22Rv1 (cell line): Measurements from ENCODE around the gene LUZP1.

Source experiments
- H3K27ac ChIP-seq: fragments of 450-650 bp; 2 replicates; pipeline ENCODE4 v1.5.1; 2017
- ZFX ChIP-seq: fragments of 450-650 bp; IDR thresholded peaks from 2 replicates; pipeline ENCODE4 v1.6.1; 2017; ENCODE audit warnings: antibody characterized with exemption, borderline replicate concordance
- TF ChIP-seq, protein P1 (sequence below): fragments of 450-650 bp; IDR thresholded peaks from 2 replicates; pipeline ENCODE4 v1.5.1; 2017; ENCODE audit warnings: mild to moderate bottlenecking

LUZP1 gene

GRCh38 chr1:23133587-23133986, 35.1 kb downstream of the LUZP1 start:
- no peak overlapping the region for H3K27ac ChIP-seq
- TF ChIP-seq, protein P1, sequence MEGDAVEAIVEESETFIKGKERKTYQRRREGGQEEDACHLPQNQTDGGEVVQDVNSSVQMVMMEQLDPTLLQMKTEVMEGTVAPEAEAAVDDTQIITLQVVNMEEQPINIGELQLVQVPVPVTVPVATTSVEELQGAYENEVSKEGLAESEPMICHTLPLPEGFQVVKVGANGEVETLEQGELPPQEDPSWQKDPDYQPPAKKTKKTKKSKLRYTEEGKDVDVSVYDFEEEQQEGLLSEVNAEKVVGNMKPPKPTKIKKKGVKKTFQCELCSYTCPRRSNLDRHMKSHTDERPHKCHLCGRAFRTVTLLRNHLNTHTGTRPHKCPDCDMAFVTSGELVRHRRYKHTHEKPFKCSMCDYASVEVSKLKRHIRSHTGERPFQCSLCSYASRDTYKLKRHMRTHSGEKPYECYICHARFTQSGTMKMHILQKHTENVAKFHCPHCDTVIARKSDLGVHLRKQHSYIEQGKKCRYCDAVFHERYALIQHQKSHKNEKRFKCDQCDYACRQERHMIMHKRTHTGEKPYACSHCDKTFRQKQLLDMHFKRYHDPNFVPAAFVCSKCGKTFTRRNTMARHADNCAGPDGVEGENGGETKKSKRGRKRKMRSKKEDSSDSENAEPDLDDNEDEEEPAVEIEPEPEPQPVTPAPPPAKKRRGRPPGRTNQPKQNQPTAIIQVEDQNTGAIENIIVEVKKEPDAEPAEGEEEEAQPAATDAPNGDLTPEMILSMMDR, result no peak
- TF ChIP-seq ZFX, result no peak

GRCh38 chr1:23132033-23132432, 36.6 kb downstream of the LUZP1 start:
- TF ChIP-seq ZFX, result no peak
- TF ChIP-seq, protein P1, result no peak
- no peak overlapping the region for H3K27ac ChIP-seq

DNA sequence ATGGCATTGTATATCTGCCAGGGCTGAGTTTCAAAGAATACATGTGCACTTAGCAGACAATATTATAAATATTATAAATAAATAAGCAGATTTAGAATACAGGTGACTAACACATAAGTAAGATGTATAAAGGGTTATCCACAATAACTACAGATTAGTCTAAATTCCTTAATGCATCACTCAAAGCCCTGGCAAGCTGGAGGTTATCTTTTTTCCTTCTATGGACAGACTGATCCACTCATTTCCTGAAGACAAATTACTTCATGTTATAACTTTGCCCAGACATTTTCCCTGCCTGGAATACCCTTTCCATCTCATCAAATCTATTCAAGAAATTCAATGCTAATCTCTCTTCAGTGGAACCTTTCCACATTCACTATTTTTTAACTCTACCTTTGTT, 38.8 kb downstream of the LUZP1 start:
- TF ChIP-seq, protein P1, result no peak
- TF ChIP-seq ZFX, result no peak
- no peak overlapping the region for H3K27ac ChIP-seq

GRCh38 chr1:23126801-23127200, 41.9 kb downstream of the LUZP1 start:
- no peak overlapping the region for H3K27ac ChIP-seq
- no peak for TF ChIP-seq ZFX
- TF ChIP-seq, protein P1, result no peak

DNA sequence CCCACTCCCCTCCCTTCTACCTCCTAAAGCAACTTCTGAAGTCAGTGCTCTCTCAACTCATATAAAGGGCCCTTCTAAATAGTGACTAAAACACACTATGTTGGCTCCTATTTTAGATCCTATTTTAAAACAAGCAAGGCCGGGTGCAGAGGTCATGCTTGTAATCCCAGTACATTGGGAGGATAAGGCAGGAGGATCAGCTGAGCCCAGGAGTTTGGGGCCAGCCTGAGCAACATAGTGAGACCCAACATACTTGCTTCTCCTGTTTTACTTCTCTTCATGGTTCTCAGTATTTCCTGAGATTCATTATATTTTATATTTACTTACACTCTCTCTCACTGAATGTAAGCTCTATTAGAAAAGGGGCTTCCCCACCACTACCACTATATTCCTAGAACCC, 42.5 kb downstream of the LUZP1 start:
- no peak overlapping the region for H3K27ac ChIP-seq

DNA sequence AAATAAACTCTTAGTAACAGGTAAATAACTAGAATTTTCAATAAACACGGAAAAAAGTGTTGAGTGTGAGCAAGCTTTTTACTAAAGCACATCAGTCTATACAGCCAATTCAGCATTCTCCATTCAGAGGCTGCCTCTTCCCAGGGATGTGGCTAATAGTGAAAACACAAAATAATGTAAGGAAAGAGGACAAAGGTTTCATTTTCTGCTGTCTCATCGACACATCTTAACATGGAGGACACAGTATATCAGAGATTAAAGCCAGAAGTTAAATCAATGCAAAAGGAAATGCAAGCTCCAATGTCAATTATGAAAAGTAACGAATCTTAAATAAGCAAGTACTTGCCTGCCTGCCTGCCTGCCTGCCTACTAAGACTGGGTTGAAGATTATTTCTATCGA, 43.2 kb downstream of the LUZP1 start:
- no peak overlapping the region for H3K27ac ChIP-seq
- TF ChIP-seq, protein P1, result no peak
- TF ChIP-seq ZFX, result no peak

More for the DNA sequence above, 42.5 kb downstream of the LUZP1 start:
- no peak for TF ChIP-seq ZFX
- TF ChIP-seq, protein P1, result no peak

DNA sequence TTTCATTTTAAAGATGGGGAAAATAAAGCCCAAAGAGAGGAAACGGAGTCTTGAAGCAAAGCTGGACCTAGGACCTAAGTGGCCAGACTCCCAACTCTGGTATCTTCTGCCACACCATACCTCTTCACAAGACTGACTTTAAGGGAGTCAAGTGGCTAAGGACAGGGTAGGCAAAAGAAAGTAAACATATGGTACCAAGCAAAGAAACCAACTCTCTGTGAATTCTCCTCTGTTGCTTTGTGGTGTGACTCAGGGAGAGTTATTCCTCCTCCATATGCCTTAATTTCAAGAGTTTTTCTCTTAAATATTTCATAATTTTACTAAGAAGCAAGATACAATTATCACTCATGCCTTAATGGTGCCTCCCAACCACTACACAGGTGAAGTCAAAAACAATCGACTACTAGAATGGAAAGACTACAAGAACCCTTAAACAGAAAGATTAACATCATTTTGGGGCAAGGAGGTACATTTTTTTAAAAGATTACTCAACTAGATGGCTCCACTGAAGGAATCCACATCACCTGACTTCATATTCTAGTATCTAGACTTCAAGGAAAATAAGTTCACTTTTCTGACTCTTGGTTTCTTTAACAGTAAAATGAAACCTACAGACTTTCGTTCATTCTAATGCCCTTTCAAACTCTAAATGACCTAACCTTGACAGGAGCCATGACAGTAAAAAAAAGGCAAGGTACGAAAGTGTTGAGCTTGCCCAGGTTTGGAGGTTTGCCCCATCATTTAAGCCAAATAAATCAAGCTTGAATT, 44.2 kb downstream of the LUZP1 start:
- TF ChIP-seq, protein P1, result no peak
- TF ChIP-seq ZFX, result no peak
- no peak overlapping the region for H3K27ac ChIP-seq
